H1 (cell line): ENCODE data around the gene ARHGAP26. TPM values are rescaled to one million over a fixed set of nuclear protein-coding genes. Genes with fewer than 3 reads are reported as not detected.

Experiments
- ASH2L ChIP-seq: fragments of 200-600, 300-600 bp; sonication (generic); IDR thresholded peaks from one replicate; pipeline ENCODE4 v1.7.1; 2017; ENCODE audit warnings: low read length
- CTBP2 ChIP-seq: IDR thresholded peaks from 2 replicates; pipeline ENCODE4 v1.7.0; 2011; ENCODE audit warnings: borderline replicate concordance, mild to moderate bottlenecking, moderate library complexity, mixed read lengths, low read length; ENCODE audit not compliant: insufficient read depth, insufficient read length
- EGR1 ChIP-seq: IDR thresholded peaks from 2 replicates; pipeline ENCODE4 v1.6.1; 2011; ENCODE audit warnings: low read depth, low read length, borderline replicate concordance
- NANOG ChIP-seq: IDR thresholded peaks from 2 replicates; pipeline ENCODE4 v1.6.1; 2011; ENCODE audit warnings: low read length, low read depth, mild to moderate bottlenecking, inconsistent platforms; ENCODE audit not compliant: insufficient read depth, poor library complexity, severe bottlenecking
- SP2 ChIP-seq: IDR thresholded peaks from 2 replicates; pipeline ENCODE4 v1.6.1; 2012; ENCODE audit warnings: mild to moderate bottlenecking, low read length, inconsistent platforms
- SUZ12 ChIP-seq: fragments of 200-600 bp; sonication (generic); IDR thresholded peaks from 2 replicates; pipeline ENCODE4 v1.6.1; 2012; ENCODE audit warnings: mild to moderate bottlenecking, inconsistent platforms, low read length, moderate library complexity, mixed read lengths
- polyA plus RNA-seq, 7 experiments: library from polyadenylated mRNA; depleted of rRNA in 3 of 7; stranded (reverse) in 5 of 7; unstranded in 2 of 7; fragments of >200 nt in 5 of 7; fragments of 200-250 nt in 2 of 7; gene quantifications; 1 replicate in 5 of 7; 2 replicates in 1 of 7; 4 replicates in 1 of 7; pipeline versions ENCODE4 v1.2.1 to v1.2.3, GENCODE V29; 2011 to 2013; ENCODE audit warnings: missing spikeins in 2 of 7, mixed read lengths in 2 of 7
- total RNA-seq: library from RNA; stranded (reverse); fragmentation: NEBNext Ultra II Directional; extraction: Animal tissue kit (Norgen Biotek cat#: 25700); gene quantifications from 2 replicates; pipeline ENCODE4 v1.2.1, GENCODE V29; 2021
- TF ChIP-seq, protein P1 (sequence below): IDR thresholded peaks from 2 replicates; pipeline ENCODE4 v1.6.1; 2011; ENCODE audit warnings: low read depth, mild to moderate bottlenecking, low read length; ENCODE audit not compliant: insufficient read depth
- TF ChIP-seq, protein P2 (sequence below): fragments of 300-600 bp; sonication (generic); IDR thresholded peaks from 2 replicates; pipeline ENCODE4 v1.7.1; 2012; ENCODE audit warnings: low read length, moderate library complexity, mild to moderate bottlenecking, inconsistent platforms; ENCODE audit not compliant: insufficient replicate concordance

The ARHGAP26 gene
- total and polyA plus RNA-seq, 2 of the 8 experiments (the other 6 are each of a cell fraction or from before 2014, with no cell fraction given), result 7.1 to 24.8 TPM

DNA sequence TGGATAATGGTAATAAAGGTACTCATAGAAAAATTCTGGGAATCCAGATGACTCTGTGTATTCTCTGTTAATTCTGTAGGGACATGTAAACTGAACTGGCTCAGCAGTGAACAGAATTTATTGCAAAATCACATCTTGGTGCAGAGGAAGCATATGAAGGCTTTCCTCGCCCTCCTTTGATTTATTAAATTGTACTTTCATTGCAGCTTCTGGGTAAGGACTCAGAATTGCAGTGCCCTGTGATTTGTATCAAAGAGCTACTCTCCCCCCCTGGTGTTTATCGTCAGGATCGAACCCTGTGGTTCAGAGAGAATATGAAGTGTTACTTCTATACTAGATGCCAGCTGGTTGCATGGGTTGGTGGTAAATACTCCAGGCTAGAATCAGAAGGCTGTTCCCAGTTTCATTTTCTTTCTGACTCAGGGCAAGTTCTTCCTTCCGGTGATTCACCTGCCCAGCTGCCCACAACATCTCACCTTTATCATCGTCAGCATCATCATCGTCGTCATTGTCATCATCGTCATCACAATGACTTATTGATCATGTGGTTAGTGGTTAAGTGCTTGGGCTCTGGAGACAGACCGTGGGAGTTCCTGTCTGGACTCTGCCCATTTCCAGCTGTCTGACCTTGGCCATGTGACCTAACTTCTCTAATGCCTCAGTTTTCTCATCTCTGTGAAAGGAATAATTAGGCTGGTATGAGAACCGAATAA lies 238.8 kb downstream of the ARHGAP26 start (continued):
- TF ChIP-seq CTBP2, result no peak
- TF ChIP-seq SUZ12, result no peak
- no peak for TF ChIP-seq ASH2L
- no peak for TF ChIP-seq EGR1
- no peak for TF ChIP-seq SP2
- no peak for TF ChIP-seq NANOG
- TF ChIP-seq, protein P1, sequence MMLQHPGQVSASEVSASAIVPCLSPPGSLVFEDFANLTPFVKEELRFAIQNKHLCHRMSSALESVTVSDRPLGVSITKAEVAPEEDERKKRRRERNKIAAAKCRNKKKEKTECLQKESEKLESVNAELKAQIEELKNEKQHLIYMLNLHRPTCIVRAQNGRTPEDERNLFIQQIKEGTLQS, result no peak
- TF ChIP-seq, protein P2, sequence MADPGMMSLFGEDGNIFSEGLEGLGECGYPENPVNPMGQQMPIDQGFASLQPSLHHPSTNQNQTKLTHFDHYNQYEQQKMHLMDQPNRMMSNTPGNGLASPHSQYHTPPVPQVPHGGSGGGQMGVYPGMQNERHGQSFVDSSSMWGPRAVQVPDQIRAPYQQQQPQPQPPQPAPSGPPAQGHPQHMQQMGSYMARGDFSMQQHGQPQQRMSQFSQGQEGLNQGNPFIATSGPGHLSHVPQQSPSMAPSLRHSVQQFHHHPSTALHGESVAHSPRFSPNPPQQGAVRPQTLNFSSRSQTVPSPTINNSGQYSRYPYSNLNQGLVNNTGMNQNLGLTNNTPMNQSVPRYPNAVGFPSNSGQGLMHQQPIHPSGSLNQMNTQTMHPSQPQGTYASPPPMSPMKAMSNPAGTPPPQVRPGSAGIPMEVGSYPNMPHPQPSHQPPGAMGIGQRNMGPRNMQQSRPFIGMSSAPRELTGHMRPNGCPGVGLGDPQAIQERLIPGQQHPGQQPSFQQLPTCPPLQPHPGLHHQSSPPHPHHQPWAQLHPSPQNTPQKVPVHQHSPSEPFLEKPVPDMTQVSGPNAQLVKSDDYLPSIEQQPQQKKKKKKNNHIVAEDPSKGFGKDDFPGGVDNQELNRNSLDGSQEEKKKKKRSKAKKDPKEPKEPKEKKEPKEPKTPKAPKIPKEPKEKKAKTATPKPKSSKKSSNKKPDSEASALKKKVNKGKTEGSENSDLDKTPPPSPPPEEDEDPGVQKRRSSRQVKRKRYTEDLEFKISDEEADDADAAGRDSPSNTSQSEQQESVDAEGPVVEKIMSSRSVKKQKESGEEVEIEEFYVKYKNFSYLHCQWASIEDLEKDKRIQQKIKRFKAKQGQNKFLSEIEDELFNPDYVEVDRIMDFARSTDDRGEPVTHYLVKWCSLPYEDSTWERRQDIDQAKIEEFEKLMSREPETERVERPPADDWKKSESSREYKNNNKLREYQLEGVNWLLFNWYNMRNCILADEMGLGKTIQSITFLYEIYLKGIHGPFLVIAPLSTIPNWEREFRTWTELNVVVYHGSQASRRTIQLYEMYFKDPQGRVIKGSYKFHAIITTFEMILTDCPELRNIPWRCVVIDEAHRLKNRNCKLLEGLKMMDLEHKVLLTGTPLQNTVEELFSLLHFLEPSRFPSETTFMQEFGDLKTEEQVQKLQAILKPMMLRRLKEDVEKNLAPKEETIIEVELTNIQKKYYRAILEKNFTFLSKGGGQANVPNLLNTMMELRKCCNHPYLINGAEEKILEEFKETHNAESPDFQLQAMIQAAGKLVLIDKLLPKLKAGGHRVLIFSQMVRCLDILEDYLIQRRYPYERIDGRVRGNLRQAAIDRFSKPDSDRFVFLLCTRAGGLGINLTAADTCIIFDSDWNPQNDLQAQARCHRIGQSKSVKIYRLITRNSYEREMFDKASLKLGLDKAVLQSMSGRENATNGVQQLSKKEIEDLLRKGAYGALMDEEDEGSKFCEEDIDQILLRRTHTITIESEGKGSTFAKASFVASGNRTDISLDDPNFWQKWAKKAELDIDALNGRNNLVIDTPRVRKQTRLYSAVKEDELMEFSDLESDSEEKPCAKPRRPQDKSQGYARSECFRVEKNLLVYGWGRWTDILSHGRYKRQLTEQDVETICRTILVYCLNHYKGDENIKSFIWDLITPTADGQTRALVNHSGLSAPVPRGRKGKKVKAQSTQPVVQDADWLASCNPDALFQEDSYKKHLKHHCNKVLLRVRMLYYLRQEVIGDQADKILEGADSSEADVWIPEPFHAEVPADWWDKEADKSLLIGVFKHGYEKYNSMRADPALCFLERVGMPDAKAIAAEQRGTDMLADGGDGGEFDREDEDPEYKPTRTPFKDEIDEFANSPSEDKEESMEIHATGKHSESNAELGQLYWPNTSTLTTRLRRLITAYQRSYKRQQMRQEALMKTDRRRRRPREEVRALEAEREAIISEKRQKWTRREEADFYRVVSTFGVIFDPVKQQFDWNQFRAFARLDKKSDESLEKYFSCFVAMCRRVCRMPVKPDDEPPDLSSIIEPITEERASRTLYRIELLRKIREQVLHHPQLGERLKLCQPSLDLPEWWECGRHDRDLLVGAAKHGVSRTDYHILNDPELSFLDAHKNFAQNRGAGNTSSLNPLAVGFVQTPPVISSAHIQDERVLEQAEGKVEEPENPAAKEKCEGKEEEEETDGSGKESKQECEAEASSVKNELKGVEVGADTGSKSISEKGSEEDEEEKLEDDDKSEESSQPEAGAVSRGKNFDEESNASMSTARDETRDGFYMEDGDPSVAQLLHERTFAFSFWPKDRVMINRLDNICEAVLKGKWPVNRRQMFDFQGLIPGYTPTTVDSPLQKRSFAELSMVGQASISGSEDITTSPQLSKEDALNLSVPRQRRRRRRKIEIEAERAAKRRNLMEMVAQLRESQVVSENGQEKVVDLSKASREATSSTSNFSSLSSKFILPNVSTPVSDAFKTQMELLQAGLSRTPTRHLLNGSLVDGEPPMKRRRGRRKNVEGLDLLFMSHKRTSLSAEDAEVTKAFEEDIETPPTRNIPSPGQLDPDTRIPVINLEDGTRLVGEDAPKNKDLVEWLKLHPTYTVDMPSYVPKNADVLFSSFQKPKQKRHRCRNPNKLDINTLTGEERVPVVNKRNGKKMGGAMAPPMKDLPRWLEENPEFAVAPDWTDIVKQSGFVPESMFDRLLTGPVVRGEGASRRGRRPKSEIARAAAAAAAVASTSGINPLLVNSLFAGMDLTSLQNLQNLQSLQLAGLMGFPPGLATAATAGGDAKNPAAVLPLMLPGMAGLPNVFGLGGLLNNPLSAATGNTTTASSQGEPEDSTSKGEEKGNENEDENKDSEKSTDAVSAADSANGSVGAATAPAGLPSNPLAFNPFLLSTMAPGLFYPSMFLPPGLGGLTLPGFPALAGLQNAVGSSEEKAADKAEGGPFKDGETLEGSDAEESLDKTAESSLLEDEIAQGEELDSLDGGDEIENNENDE, result no peak
